ENCODE measurements around the gene AKAP11.

DNA sequence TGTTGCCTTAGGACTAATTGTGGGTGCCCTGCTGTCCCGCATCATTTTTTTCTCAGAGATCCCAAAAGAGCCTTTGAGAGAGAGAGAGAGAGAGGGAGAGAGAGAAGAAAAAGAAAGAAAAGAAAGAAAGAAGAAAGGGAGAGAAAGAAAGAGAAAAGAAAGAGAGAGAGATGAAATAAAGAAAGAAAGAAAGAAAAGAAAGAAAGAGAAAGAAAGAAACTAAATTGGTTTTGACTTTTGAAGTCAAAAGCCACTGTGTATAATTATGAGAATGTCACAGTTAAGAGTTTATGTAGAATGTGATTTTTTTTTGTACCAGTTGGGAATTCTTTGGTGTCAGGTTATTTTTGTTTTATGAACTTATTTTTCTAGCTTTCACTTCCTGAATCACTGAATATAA lies 43.4 kb upstream of the AKAP11 start:
- TF ChIP-seq, protein P1, sequence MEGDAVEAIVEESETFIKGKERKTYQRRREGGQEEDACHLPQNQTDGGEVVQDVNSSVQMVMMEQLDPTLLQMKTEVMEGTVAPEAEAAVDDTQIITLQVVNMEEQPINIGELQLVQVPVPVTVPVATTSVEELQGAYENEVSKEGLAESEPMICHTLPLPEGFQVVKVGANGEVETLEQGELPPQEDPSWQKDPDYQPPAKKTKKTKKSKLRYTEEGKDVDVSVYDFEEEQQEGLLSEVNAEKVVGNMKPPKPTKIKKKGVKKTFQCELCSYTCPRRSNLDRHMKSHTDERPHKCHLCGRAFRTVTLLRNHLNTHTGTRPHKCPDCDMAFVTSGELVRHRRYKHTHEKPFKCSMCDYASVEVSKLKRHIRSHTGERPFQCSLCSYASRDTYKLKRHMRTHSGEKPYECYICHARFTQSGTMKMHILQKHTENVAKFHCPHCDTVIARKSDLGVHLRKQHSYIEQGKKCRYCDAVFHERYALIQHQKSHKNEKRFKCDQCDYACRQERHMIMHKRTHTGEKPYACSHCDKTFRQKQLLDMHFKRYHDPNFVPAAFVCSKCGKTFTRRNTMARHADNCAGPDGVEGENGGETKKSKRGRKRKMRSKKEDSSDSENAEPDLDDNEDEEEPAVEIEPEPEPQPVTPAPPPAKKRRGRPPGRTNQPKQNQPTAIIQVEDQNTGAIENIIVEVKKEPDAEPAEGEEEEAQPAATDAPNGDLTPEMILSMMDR (IDR thresholded peaks at IDR 0.05) = no peak
- no peak for TF ChIP-seq POLR2A (IDR thresholded peaks at IDR 0.05)
- no peak for TF ChIP-seq POLR2AphosphoS5 (IDR thresholded peaks at IDR 0.05)

All from breast epithelium (tissue), 3 donors.